T-helper 1 cell treated with Interleukin-12 subunit alpha and Interleukin-12 subunit beta and Interleukin-4 antibody, amounts not matched to agents 30 ng/mL and 1 ng/mL, for 36 hours (primary cell): ENCODE results near the gene ANKRD18A. TPM values are rescaled to one million over a fixed set of nuclear protein-coding genes. Genes with fewer than 3 reads are reported as not detected.
"Not testable (repeated sequence)": the region's sequence is repeated elsewhere in the genome, so short reads cannot be mapped to it uniquely, and the experiment has no call there.

Source experiments
- intact Hi-C: fragments of 100-400 bp; cut with micrococcal nuclease; formaldehyde crosslinking; loops from one replicate; pipeline ENCODE4 v1.15.1; 2024
- total RNA-seq: library from RNA; stranded (reverse); gene quantifications from 2 replicates; pipeline ENCODE4 v1.2.3, GENCODE V29; 2022

ANKRD18A gene
- total RNA-seq, 1 donor from 2014 or later, result 2.1 TPM

- intact Hi-C loops, result loop anchor here (1.0 to 5.0 kb wide), 2 partner anchors 10 to 794 kb away; partner anchors contain the start of gene TRMT10B
These were observed 73.8 kb downstream of the ANKRD18A start for GRCh38 chr9:38546497-38547163.

- intact Hi-C loops, result not testable (repeated sequence)
These were observed 79.9 kb downstream of the ANKRD18A start for GRCh38 chr9:38540535-38540934.

GRCh38 chr9:38529317-38529716 lies 91.1 kb downstream of the ANKRD18A start:
- intact Hi-C loops, result no loop called here

- intact Hi-C loops, result no loop called here
These were observed 92.9 kb downstream of the ANKRD18A start for GRCh38 chr9:38527503-38527902.

- intact Hi-C loops, result no loop called here
These were observed 93.8 kb downstream of the ANKRD18A start for GRCh38 chr9:38526591-38526990.

- intact Hi-C loops, result no loop called here
These were observed 97.3 kb downstream of the ANKRD18A start for GRCh38 chr9:38523121-38523520.

- intact Hi-C loops, result no loop called here
These were observed 98.6 kb downstream of the ANKRD18A start for GRCh38 chr9:38521762-38522161.

Other genes with a start within 250 kb of the ANKRD18A start
- gene ALDH1B1, start 227.9 kb downstream of the ANKRD18A start, total RNA-seq, result 13.7 and 16.6 TPM in 2 replicates
- not detected in 2 replicates for gene IGFBPL1, start 196.1 kb downstream of the ANKRD18A start, total RNA-seq
- not detected in 2 replicates for gene FAM240B, start 99.5 kb upstream of the ANKRD18A start, total RNA-seq